ENCODE results near the gene BIN1.

The BIN1 gene

GRCh38 chr2:127106991-127107621 lies at the start of gene BIN1:
Gene BIN1, minus strand, starts transcription at chr2:127107154. Its CDS starts 211 bp downstream, at chr2:127106943.
- peak; percentile 49 for DNase-seq

- DNase-seq: no peak
These were observed 49.0 kb upstream of the BIN1 start for GRCh38 chr2:127155947-127156346.

GRCh38 chr2:127155028-127155581 lies 48.2 kb upstream of the BIN1 start:
- DNase-seq: no peak

- DNase-seq: no peak
These were observed 47.4 kb upstream of the BIN1 start for GRCh38 chr2:127154396-127154795.

- DNase-seq: no peak
These were observed 46.8 kb upstream of the BIN1 start for GRCh38 chr2:127153691-127154158.

- no peak for DNase-seq
These were observed 44.0 kb upstream of the BIN1 start for GRCh38 chr2:127150996-127151395.

- no peak for DNase-seq
These were observed 42.4 kb upstream of the BIN1 start for GRCh38 chr2:127149384-127149783.

GRCh38 chr2:127146820-127147502 lies 40.0 kb upstream of the BIN1 start:
- no peak for DNase-seq

- no peak for DNase-seq
These were observed 39.2 kb upstream of the BIN1 start for GRCh38 chr2:127146071-127146725.

GRCh38 chr2:127145280-127145895 lies 38.4 kb upstream of the BIN1 start:
- DNase-seq: no peak

- DNase-seq: no peak
These were observed 37.2 kb upstream of the BIN1 start for GRCh38 chr2:127143841-127144782.

- DNase-seq: no peak
These were observed 36.0 kb upstream of the BIN1 start for GRCh38 chr2:127142663-127143630.

GRCh38 chr2:127140538-127140937 lies 33.6 kb upstream of the BIN1 start:
- no peak for DNase-seq

GRCh38 chr2:127139766-127140165 lies 32.8 kb upstream of the BIN1 start:
- DNase-seq: no peak

GRCh38 chr2:127138281-127138680 lies 31.3 kb upstream of the BIN1 start:
- no peak for DNase-seq

- no peak for DNase-seq
These were observed 30.8 kb upstream of the BIN1 start for GRCh38 chr2:127137741-127138140.

- no peak for DNase-seq
These were observed 30.3 kb upstream of the BIN1 start for GRCh38 chr2:127137225-127137624.

- no peak for DNase-seq
These were observed 28.2 kb upstream of the BIN1 start for GRCh38 chr2:127134833-127135830.

- DNase-seq: no peak
These were observed 27.3 kb upstream of the BIN1 start for GRCh38 chr2:127134235-127134634.

- DNase-seq: no peak
These were observed 26.8 kb upstream of the BIN1 start for GRCh38 chr2:127133793-127134192.
